HG02981 (cell line): ENCODE data around the gene EDEM3.
"Not testable (repeated sequence)": the region's sequence is repeated elsewhere in the genome, so short reads cannot be mapped to it uniquely, and the experiment has no call there.

Experiments
- ATAC-seq: cut with Tn5 transposase; IDR thresholded peaks from one replicate; pipeline ENCODE4 v1.9.1; 2021; ENCODE audit warnings: mild to moderate bottlenecking, moderate library complexity; ENCODE audit not compliant: unreplicated experiment

EDEM3 gene

DNA sequence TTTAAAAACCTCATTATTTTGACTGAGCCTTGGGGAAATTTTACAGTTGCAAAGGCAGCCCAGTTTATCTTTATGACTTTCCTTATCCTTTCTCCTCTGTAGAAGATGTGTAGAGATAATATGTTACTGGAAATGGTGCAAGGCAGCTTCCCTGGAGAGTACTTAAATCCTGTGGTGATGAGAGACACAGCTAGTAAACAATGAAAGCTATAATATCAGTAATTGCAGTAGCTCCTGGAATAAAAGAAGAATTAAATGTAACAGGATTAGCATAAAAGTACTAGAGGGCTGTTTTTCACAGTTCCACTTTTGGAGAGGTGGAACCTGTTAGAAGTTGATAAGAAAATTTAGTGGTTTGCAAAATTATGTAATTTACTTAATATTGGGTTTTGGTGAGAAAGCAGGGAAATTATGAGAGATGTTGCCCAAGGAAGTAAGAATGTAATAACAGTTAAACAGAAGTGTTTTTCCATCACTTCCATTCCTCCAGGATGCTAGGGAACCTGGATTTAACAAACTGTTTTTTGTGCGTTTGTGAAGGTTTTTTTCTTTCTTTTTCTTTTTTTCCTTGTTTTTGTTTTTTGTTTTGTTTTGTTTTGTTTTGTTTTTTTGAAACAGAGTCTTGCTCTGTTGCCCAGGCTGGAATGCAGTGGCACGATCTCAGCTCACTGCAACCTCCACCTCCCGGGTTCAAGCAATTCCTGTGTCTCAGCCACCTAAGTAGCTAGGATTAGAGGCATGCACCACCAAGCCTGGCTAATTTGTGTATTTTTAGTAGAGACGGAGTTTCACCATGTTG, 15.7 kb upstream of the EDEM3 start:
- no peak for ATAC-seq

DNA sequence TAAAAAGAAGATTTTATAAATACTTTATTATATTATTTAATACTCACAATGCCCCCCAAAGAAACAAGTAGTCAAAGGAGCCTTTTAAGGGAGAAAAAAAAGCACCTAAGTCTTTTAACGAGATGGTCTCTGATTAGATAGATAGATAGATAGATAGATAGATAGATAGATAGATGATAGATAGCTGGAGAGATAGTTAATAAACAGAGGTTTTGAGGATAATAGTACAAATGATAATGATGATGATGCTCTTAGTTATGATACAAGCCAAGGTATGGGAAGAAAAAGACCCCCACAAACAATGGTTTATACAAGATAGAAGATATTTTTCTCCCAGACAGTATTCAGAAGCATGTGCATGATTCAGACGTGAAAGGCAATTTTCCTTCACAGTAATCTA, 14.6 kb upstream of the EDEM3 start:
- ATAC-seq: no peak

DNA sequence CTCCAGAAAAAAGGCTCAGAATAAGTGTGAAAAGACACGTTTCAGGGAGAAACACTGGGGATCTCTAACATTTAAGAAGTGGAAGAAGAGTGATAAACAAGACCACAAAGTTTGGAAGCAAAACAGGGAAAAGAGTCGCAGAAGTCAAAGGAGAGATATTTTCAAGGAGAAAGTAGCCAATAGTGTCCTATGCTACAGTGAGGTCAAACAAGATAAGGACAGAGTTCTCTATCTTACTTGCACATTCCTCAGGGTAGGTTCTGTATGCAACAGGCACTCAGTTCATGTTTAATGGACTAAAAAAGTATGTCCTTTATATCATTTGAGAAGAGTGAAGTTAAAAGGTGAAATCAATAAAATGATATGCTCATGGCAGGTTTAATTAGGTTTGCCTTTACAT, 13.8 kb upstream of the EDEM3 start:
- no peak for ATAC-seq

DNA sequence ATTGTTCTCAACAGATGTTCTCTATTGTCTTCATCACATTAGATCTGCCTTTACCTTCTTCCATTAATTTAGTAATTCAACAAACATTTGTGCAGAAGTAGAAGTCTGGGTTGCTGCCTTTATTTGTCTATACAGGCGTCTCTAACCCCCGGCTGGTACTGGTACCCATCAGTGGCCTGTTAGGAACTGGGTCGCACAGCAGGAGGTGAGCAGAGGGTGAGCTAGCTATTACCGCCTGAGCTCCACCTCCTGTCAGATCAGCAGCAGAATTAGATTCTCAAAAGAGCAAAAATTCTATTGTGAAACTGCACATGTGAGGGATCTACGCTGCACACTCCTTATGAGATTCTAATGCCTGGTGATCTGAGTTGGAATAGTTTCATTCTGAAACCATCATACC, 12.9 kb upstream of the EDEM3 start:
- no peak for ATAC-seq

DNA sequence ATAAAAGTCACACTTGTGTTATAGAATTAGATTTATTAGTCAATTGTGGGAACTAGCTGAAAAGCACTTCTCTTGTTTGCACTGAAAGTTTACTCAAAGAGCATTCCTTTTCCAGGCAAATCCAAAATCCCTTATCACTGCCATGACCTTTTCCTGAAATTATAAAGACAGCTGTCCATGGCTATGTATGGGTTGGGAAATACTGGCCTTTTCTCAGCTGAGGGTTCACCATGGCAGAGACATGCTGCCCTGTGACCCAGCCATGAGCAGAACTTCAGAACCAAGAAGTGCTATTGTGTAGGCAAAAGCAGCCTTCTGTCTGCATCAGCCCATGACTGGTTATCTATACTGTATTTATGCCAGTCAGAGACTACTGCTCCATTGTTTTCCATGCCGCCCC, 9.8 kb upstream of the EDEM3 start:
- no peak for ATAC-seq

DNA sequence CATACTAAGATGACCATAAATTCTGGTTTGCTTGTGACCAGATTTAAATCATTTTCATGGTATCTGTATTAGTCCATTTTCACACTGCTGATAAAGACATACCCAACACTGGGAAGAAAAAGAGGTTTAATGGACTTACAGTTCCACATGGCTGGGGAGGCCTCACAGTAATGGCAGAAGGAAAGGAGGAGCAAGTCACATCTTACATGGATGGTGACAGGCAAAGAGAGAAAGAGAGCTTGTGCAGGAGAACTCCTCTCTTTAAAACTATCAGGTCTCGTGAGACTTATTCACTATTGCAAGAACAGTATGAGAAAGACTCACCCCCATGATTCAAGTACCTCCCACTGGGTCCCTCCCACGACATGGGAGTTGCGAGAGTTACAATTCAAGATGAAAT, 8.9 kb upstream of the EDEM3 start:
- ATAC-seq: not testable (repeated sequence)

DNA sequence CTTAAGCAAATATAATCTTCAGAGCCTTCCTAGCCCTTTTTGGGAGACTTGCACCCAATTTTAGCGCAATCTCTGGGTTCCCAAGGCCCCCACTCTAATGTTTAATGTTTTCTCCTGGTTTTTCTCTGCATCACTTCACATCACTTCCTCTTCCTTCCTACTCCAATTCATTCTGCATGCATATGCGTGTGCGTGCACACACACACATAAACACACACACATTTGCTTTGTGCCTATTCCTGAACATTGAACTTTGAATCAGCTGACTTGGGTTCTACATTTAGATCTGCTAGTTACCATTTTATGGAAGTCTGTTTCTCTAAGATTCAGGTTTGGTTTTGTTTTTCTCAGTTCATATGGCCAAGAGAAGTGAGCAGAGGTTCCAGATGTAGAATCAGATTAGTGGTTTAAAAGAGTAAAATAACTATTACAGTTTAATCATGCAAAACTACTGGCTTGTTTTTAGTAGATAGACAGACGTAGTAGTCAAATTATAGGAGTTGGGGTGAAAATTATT, 7.4 kb upstream of the EDEM3 start:
- ATAC-seq: no peak

DNA sequence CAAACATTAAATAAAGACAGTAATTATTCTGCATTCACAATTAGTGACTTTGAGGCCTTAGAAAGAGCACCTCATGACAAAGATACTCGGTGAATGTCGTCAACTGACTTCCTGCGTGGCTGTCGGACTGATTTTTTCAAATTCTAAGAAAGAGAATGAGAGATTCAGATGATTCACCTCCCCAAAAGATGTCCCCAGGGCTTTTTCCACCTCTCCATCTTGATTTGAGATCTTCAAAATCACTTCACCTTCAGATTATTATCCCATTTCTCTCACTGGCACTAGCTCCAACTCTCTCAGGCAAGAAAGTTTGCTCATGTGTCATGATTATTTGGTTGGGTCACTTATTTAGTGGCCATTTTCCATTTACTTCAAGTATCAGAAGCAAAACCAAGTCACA, 5.0 kb upstream of the EDEM3 start:
- no peak for ATAC-seq

DNA sequence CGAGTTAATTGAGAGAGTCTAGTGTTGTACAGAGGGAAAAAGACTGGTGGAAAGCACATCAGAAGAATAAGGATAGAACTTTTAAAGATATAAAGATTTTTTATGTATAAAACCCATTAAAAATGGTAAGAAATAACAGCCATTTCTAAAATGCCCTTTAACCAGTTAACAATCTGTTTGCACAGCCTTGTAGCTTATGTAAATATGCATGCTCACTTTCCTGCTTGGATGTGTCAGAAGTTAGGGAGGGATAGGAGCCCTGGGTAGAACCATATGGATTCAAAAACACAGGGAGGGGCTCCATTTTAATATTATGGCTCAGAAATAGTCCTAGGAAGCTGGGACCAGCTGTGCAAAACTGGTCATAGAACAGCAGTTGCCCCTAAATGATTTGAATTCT, 4.5 kb upstream of the EDEM3 start:
- ATAC-seq: no peak

DNA sequence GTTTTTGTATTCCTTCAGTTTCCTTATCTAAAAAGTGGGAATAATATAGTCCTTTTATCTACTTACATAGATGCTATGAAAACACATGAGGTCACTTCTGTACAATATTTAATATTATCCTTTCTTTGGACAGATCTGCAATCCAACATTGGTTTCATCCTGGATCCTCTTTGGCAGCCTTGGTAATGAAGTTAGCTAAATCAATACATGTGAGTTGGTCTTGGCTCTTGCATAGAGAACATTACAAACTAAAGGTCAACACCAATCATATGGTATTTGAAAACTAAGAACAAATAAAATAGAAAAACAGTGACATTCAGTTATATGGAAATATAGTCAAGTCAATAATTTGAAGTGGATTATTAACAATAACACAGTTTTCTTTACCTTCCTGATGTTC, 3.2 kb upstream of the EDEM3 start:
- ATAC-seq: no peak

DNA sequence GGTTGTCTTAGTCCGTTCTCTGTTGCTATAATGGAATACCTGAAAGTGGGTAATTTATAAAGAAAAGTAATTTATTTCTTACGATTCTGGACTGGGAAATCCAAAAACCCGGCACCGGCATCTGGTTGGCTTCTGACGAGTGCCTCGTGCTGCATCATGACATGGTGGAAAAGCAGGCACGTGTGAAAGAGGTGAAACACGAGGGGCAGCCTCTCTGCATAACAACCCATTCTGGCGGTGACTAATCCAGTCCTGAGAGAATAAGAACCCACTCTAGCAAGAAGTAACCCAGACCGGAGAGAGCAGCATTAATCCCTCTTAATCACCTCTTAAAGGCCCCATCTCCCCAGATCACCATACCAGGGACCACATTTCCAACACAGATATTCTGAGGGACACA, 2.7 kb upstream of the EDEM3 start:
- no peak for ATAC-seq

DNA sequence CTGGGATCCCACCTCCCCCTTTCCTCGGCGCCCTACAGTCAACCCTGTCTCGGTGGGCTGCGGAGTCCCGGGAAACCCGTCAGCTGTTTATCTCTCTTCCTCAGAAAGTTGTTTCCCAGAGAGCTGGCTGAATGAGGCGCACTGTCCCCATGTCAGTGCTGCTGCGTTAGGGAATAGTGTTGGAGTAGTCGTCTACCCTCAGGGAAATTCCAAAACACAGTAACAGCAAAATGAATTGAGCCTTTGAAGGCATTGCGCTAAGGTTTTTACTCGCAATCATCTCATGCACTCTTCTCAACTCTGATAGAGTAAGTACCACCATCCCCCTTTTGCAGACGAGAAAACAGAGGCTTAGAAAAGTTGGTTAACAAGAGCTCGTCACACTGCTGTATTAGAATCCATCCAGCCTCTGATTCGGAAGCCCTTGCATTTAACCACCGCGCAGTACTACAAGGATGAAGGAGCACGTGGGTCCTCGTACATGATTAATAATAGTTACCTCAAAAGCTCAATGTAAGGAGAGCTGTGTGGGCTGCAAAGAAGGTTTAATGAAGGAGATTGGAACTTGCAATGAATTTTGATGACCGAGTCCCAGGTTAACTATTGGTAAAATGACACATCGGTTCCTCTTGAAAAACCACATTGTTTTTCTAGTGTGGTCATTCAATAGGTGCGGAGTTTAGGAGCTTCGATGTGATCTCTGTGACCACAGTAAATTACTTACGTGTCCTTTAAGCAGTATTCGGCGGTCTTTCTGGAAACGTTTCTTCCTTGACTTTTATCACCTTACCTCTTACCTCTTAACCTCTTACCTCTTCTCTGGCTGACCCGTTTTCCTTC, 788 bp upstream of the EDEM3 start:
- ATAC-seq: peak; percentile 2

DNA sequence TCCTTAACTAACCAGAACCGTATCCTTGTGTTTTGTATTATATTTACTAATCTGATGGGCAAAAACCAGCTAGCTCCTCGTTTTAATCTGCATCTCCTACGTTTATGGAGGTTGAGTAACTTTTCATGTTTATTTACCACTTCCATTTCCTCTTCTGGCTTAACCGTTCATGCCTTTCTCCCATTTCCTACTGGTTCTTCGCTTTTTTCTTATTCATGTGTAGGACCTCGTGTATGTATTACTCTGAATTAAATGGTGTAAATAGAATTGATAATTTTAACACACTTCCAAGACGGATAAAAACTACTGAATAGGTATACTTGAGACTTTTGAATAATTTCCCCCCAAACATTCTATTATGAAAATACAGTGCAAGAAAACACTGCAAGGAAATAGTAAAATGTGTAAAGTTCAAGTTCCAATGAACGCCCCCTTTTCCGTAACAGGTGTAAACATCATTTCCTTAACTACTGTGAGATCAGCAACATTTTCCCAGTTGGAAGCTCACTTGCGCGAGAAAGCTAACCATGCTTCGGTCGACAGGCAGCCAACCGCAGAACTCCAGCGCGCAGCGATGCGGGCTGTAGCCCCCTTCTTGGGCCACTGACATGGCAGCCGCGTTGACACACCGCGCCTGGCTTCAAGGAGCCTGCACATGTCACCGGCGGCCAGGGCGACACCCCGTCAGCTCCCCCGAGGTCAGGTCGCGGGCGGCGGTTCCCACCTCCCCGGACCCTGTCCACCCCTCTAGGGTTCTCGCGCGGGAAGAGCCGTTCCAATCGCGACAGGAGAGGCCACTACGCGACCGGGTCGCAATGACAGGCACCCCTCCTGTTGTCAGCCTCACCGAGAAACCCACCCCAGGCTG, 816 bp downstream of the EDEM3 start:
- ATAC-seq: peak; percentile 3

DNA sequence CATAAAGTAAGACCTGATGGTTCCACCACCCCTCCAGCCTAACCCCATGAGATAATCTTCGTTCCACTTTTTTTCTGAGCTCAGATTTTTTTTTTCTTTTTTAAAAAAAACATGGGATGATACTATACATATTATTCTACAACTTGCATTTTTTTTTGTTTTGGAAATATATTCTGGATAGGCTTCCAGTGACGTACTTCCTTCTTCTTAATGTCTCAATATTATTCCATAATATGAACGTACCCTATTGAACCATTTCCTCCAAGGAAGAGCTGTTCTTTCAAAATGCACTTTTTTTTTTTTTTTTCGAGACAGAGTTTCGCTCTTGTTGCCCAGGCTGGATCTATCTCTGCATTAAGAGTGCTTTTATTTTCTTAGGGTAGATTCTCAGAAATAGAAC, 1.5 kb downstream of the EDEM3 start:
- ATAC-seq: no peak

DNA sequence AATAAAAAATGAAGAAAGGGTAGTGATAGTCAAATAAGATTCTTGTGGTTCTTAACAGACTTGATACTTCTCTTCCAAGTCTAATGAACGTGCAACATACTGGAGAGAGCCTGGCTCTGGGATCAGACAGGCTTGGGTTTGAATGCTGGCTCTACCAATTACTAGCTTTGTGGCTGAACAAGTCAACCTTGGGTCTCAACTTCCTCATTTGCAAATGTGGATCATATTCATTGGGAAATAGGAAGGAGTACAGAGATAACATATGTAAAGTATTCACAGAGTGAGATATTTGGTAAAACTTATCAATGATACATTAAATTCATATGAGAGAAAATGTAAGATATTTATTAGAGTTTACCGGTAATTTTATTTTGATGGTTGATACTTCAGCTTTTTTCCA, 2.0 kb downstream of the EDEM3 start:
- ATAC-seq: no peak

DNA sequence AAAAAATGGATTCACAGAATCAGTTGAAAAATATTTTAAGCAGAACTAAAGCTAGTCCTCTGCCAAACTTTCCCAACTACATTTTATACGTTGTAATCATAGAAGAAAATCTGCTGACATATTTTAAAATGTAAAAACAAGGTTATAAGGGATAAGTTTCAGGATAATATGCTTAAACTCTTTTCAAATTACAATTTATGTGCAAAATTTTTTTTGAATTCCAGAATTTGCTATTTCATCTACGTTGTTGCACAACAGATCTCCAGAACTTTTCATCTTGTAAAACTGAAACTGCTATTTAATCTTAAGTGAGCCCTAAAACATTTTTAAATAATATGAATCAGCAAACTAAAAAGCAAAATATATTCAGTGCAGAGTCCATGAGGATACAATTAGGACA, 5.9 kb downstream of the EDEM3 start:
- ATAC-seq: no peak

DNA sequence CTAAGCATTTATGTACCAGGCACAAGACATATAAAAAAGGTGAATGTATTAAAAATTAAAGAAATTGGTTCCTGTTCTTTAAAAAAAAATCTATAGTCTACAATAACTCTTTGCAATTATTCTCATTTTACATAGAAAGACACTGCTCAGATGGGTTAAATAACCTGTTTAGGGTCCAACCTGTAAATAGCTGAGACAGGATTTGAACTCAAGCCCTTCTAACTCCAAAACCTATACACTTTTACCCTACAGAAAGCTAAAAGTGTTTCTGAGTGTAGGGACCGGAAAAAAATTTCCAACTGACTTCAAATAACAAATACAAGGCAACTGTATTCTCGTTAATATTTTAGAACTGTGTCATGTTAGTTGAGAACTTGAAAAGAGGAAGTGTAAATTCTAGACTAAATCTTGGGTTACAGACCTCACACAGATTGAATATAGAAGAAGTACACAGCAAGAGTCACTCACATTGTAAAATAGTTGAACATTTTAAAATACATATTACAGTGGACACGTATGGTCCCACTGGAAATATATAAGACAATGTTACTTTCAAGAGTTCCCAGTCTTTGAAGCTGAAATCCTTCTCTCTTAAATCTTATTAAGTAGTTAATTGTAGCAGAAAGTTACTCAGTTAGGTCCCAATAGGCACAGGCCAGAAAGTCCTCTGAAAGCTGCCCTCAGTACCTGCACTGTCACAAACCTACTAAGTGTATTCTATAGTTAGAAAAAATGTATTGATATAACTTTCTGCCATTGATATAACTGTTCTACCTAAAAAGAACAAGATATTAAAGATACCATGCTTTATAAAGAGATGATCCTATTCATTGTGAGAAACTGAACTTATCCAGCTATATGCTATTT, 7.3 kb downstream of the EDEM3 start:
- ATAC-seq: peak; percentile 84

DNA sequence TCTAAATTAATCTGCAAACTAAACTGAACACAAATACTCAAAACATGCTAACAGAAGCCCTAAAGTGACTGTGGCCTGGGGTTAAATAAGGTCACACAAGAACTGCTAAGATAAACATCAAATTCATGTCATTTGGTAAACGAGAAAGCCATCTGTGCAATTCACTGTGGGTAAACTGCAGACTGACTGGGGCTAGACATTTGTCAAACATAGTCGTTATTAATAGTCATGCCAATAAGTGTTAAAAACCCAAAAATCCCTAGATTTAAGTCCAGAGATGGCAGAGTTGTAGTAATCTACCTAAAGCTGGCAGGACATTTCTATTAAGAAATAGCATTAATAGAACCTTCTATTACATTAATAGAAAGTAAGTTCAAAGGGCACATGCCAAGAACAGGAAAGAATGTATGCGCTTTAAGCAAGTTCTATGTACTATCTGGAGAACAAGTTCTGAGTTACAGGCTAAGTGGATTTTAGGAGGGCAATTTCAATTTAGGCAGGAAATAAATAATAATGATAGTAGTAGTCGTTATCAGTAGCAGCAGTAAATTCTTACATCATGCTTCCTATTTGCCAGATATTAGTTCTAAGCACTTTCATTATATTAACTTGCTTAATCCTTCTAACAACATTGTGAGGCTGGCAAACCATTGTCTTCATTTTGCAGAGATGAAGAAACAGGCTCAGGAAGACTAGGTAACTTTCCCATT, 8.6 kb downstream of the EDEM3 start:
- ATAC-seq: no peak

DNA sequence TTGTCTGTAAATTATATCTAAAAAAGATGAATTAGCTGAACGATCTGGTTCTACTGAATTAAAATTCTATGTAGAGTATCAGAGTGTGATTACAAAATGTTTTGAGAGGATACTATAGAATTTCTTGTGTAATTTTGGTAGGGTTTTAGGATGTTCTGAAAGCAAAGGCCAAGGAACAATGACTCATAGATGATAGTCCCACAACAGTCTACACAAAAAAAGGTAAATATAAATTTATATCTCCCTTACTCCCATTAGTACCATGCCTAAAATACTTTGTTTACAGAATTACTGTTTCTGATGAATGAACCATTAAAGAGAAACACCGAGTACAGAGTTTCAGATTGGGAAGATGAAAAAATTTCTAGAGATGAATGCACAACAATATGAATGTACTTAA, 9.5 kb downstream of the EDEM3 start:
- ATAC-seq: no peak
